GM18951 (cell line): ENCODE data around the gene UTS2R.

Experiments
- POLR2A ChIP-seq: IDR thresholded peaks from 4 replicates; pipeline ENCODE4 v1.6.1; 2011; ENCODE audit warnings: mild to moderate bottlenecking; ENCODE audit not compliant: insufficient read length, insufficient read depth; ENCODE audit errors: extremely low read depth
- in situ Hi-C: fragments of 300-500 bp; cut with MboI; formaldehyde crosslinking; loops from one replicate; pipeline ENCODE4 v1.12.0; 2022; ENCODE audit warnings: low sequenced_read_pairs, mixed read lengths, inconsistent platforms; ENCODE audit not compliant: unreplicated experiment

The UTS2R gene

GRCh38 chr17:82388922-82389283 lies 17.3 kb downstream of the UTS2R start:
- in situ Hi-C loops = no loop called here
- no peak for TF ChIP-seq POLR2A

- in situ Hi-C loops = no loop called here
- TF ChIP-seq POLR2A = no peak
Measured at GRCh38 chr17:82389379-82389778, 17.8 kb downstream of the UTS2R start.

DNA sequence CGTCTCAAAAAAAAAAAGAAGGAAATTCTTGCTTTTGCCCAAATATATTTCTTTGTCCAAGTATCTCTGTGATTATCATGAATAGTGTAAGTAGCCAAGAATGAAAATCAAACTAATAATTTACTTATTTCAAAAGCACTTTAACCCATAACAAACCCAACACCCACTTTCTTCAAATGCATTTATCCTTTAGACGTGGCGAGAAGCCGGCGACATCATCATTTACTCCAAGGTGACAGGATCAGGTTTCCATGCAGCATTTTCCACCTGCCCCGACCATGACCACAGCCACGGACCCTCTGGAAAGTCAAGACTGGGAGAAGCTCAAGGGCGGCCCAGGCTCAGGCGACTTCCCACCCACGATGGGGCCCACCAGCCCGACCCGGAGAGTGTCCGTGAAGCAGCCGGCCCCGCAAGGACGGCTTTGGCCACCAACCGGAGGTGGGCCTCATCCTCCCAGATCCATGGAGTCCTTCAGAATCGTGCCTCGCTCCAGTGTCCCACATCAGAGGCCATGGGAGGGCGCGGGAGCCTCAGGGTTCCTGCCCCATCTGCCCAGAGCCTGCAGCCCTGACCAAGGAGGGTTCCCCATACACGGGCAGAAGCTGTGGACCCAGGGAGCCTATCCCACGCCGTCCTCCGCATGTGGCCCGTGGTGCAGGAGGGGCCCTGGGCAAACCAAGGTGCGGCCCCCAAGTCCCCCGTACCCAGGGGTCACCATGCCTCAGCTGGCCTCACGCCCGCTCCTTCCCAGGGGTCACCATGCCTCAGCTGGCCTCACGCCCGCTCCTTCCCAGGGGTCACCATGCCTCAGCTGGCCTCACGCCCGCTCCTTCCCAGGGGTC lies 18.7 kb downstream of the UTS2R start:
- in situ Hi-C loops = no loop called here
- no peak for TF ChIP-seq POLR2A

- no peak for TF ChIP-seq POLR2A
- in situ Hi-C loops = no loop called here
Measured at GRCh38 chr17:82390860-82391435, 19.4 kb downstream of the UTS2R start.

- TF ChIP-seq POLR2A = no peak
- in situ Hi-C loops = no loop called here
Measured at GRCh38 chr17:82391496-82392066, 20.0 kb downstream of the UTS2R start.

DNA sequence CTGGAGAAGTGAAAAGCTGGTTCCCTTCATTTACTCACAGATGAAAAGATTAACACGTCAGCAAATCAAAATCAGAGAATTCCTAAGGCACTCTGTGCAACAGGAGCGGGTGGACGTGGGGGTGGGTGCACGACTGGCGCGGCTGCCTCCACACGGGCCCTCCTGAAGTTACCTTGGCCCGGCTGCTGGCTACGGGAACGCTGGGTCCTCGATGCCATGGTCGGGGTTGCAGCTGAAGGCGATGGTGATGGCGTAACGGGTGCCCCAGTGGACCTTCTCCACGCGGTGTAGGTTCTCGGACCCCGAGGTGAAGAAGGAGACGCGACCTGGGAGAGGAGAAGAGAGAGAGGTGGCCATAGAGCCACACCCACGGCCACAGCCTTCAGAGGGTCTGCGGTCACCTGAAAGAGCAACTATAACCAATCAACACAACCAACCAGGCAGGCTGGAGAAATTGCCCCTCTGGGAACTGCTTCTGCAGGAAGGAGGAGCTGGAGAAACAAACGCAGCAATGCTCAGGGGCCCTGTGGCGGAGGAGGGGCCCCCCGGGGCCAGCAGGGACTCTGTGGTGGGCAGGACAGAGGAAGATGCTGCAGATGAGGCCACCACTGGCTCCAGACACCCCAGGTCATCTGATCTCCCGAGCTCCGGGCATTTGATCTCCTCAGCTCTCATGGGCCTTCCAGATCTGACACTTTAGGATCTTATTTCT lies 20.8 kb downstream of the UTS2R start:
- TF ChIP-seq POLR2A = no peak
- in situ Hi-C loops = no loop called here

DNA sequence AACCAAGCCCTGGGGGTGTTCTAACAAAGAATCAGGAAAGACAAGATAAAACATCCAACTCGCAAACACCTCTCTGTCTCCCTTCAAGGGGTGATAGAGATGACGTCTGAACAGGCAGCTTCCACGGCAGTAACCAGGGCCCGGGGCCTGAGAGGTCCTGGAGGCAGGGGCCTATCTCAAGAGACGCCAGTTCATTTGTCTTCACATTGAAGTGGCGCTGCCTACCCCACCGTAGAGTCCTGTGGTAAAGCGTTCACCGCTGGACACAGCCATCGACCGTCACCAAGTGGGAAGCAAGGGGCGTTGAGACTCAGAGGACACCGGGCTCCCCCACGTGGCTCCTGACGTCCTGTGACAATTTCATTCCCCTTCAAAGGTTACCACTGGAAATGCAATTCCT lies 21.4 kb downstream of the UTS2R start:
- TF ChIP-seq POLR2A = no peak
- in situ Hi-C loops = no loop called here

GRCh38 chr17:82394278-82394677 lies 22.7 kb downstream of the UTS2R start:
- no peak for TF ChIP-seq POLR2A
- in situ Hi-C loops = no loop called here

- in situ Hi-C loops = no loop called here
Measured at GRCh38 chr17:82396601-82397435, 25.3 kb downstream of the UTS2R start.

DNA sequence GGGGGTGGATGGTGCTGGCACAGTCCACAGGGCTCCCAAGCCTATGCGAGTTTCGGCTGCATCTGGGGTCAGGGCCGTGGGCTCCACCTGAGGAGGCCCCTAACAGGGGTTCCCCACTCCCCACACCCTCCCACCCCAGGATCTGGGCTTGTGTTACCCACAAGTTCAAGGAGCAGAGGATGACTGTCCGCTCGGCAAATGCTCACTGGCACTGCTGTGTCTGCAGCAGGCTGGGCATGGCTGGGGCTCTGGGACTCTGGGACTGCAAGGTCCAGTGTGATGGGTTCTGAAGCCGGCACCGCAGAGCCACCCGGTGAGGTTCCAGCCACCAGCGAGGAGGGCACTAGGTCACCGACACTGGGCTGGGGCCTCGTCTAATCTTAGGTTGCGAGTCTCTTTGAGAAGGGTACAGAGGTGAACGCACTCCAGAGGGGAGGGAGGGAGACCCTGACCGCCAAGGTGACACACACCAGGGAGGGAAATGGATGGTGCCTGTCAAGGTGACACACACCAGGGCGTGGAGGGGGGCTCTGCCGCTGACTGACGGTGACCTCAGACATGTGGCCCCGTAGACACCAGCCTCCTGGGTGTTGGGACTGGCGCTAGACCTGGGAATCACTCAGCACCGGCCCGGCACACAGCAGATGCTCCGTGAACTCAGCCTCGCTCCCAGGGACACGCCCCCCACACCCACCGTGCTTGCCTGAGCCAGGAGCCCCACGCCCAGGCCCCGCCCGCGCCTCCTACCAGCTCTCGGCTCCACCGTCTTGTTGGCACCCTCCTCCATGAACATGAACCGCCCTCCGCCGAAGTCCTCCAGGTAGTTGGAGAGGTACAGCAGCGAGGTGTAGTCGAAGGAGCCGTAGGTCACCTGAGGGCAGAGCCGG lies 26.1 kb downstream of the UTS2R start:
- in situ Hi-C loops = no loop called here
- TF ChIP-seq POLR2A = no peak

More at GRCh38 chr17:82396601-82397435, 25.3 kb downstream of the UTS2R start:
- TF ChIP-seq POLR2A = no peak

GRCh38 chr17:82399041-82399441 lies 27.5 kb downstream of the UTS2R start:
- in situ Hi-C loops = no loop called here
- no peak for TF ChIP-seq POLR2A
